HL-60 (cell line): Measurements from ENCODE around the gene SLC35A1.

Experiments
- DNase-seq, 2 experiments: peaks; one replicate each; pipeline ENCODE4 v3.0.0-alpha.2; 2010 to 2020; ENCODE audit warnings: low read depth in 1 of 2, low spot score in 1 of 2
- H3K27ac ChIP-seq: fragments of 250-450 bp; sonication (Bioruptor Pico); replicated peaks from 2 replicates; pipeline ENCODE4 v1.5.1; 2020; ENCODE audit warnings: mild to moderate bottlenecking, moderate library complexity
- H3K27me3 ChIP-seq: fragments of 250-450 bp; sonication (Bioruptor Pico); 2 replicates; pipeline ENCODE4 v1.5.1; 2021; ENCODE audit warnings: mild to moderate bottlenecking, moderate library complexity; ENCODE audit not compliant: insufficient read depth, poor library complexity, severe bottlenecking
- H3K4me3 ChIP-seq: replicated peaks from 2 replicates; pipeline ENCODE4 v1.5.1; 2011; ENCODE audit warnings: mild to moderate bottlenecking, control low read depth, low read length; ENCODE audit not compliant: insufficient read depth
- GABPA ChIP-seq: IDR thresholded peaks from 2 replicates; pipeline ENCODE4 v1.6.1; 2012; ENCODE audit warnings: low read depth
- POLR2AphosphoS5 ChIP-seq: IDR thresholded peaks from 2 replicates; pipeline ENCODE4 v1.6.1; 2012; ENCODE audit warnings: low read depth
- REST ChIP-seq: IDR thresholded peaks from 2 replicates; pipeline ENCODE4 v1.6.1; 2012; ENCODE audit warnings: low read depth; ENCODE audit not compliant: insufficient replicate concordance
- SPI1 ChIP-seq: IDR thresholded peaks from 2 replicates; pipeline ENCODE4 v1.6.1; 2012; ENCODE audit warnings: low read depth, mild to moderate bottlenecking, borderline replicate concordance
- TF ChIP-seq, protein P1 (sequence below): IDR thresholded peaks from one replicate; pipeline ENCODE4 v1.5.1; 2011; ENCODE audit warnings: low read length, control low read depth, inconsistent platforms; ENCODE audit not compliant: insufficient read depth

SLC35A1 gene

DNA sequence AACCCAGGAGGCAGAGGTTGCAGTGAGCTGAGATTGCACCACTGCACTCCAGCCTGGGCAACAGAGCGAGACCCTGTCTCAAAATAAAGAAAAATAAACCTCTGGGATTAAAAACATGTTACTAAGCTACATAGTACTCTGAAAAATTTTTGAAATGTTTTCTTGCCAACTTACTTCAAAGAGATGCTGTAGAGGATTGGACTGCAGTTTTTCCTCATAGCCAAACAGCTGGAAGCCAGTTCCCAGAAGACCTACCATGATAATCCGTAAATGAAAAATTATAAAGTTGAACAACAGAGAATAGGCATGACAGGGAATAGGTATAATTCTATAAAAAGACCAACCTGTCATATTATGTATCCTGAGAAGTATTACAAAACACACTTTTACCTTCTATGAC lies 69.0 kb downstream of the SLC35A1 start:
- TF ChIP-seq GABPA: no peak
- TF ChIP-seq, protein P1, sequence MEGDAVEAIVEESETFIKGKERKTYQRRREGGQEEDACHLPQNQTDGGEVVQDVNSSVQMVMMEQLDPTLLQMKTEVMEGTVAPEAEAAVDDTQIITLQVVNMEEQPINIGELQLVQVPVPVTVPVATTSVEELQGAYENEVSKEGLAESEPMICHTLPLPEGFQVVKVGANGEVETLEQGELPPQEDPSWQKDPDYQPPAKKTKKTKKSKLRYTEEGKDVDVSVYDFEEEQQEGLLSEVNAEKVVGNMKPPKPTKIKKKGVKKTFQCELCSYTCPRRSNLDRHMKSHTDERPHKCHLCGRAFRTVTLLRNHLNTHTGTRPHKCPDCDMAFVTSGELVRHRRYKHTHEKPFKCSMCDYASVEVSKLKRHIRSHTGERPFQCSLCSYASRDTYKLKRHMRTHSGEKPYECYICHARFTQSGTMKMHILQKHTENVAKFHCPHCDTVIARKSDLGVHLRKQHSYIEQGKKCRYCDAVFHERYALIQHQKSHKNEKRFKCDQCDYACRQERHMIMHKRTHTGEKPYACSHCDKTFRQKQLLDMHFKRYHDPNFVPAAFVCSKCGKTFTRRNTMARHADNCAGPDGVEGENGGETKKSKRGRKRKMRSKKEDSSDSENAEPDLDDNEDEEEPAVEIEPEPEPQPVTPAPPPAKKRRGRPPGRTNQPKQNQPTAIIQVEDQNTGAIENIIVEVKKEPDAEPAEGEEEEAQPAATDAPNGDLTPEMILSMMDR: no peak
- TF ChIP-seq POLR2AphosphoS5: no peak
- no peak for TF ChIP-seq REST
- no peak for TF ChIP-seq SPI1
- no peak overlapping the region for H3K4me3 ChIP-seq
- no peaks in the 10 kb centered on the region for H3K27me3 ChIP-seq
- no peak for DNase-seq
- no peak overlapping the region for H3K27ac ChIP-seq

DNA sequence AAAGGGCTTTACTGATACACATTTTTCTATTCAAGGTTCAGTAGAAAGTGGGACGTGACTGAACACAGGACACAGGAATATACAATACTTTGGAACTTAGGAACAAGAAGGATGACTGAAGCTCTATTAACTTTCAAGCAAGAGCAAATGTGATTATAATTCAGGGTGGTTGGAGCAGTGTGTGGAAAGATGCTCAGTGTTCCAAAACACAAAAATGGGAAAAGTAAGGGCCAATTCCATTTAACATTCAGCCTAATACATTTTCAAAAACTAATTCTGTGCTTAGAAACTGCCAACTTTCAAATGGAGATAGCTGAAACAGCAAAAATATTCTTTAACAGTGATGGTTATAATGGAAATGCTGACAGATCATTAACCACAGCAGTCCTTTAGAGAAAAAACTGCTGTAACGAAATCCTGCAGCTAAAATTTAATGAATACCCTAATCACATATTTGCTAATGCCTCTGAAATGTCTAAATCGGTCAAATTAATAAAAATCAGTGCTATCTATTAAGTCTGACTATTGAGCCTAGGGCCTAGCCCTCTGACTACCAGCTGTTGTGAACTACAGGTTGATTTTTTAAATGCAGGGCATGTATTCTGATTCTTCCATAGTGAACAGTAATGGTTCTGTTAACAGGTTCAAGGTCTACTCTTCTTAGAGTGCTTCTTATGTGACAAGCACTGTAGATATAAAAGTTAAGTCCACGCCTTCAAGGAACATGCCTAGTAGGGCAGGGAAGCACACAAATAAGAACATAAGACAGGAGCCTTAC lies 71.1 kb downstream of the SLC35A1 start:
- no peaks in the 10 kb centered on the region for H3K27me3 ChIP-seq
- H3K4me3 ChIP-seq: no peak overlapping the region
- TF ChIP-seq SPI1: no peak
- TF ChIP-seq, protein P1: no peak
- no peak for TF ChIP-seq GABPA
- no peak for TF ChIP-seq REST
- TF ChIP-seq POLR2AphosphoS5: no peak
- H3K27ac ChIP-seq: no peak overlapping the region
- no peak for DNase-seq

DNA sequence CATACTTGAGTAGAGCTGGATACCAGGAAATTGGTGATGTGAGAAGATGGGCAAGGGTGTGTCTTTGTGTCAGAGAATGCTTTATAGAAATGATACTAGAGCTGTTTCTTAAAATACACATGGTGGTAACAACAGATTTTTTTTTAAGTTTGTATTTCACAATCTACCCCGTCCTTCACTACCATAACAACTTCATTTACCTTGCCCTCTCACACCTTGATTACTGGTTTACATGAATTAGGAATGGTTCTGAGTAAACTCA lies 71.6 kb downstream of the SLC35A1 start:
- no peak for TF ChIP-seq SPI1
- TF ChIP-seq, protein P1: no peak
- H3K27me3 ChIP-seq: no peaks in the 10 kb centered on the region
- H3K4me3 ChIP-seq: no peak overlapping the region
- DNase-seq: no peak
- no peak overlapping the region for H3K27ac ChIP-seq

DNA sequence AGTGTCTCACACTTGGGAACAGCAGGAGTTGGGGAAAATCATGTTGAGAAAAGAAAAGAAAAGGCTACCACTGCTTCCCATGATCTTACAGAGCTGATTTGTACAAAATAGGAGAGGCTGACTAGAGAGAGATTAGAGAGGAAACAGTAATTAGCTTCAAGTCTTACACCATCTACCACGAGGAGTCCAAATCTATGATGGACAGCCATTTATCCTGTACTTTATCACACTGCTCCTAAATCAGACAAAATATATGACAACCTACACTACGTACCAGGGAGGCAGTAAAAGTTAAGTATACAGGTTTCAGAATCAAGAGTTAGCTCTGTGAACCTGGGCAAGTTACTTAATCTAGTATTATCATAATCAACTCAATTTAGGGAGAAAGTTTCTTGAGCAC lies 79.0 kb downstream of the SLC35A1 start:
- no peak overlapping the region for H3K27ac ChIP-seq
- H3K4me3 ChIP-seq: no peak overlapping the region
- no peak for DNase-seq
- no peaks in the 10 kb centered on the region for H3K27me3 ChIP-seq
- TF ChIP-seq SPI1: no peak
- no peak for TF ChIP-seq REST
- TF ChIP-seq, protein P1: no peak
- no peak for TF ChIP-seq GABPA
- TF ChIP-seq POLR2AphosphoS5: no peak
